Vagina (tissue), 2 donors: ENCODE measurements around the gene SORCS2. TPM values are rescaled to one million over a fixed set of nuclear protein-coding genes. Genes with fewer than 3 reads are reported as not detected.

Source experiments
- DNase-seq, 2 donors: peaks; one replicate each; pipeline ENCODE4 v3.0.0-alpha.2; 2017; ENCODE audit errors: extremely low spot score in 2 of 2
- H3K27ac ChIP-seq: fragments of 200-600 bp; sonication (generic); one replicate; pipeline ENCODE4 v1.5.1; 2019
- H3K27me3 ChIP-seq: fragments of 200-600 bp; sonication (generic); one replicate; pipeline ENCODE4 v1.5.1; 2019
- H3K36me3 ChIP-seq, 2 donors: fragments of 200-600 bp; sonication (generic); one replicate each; pipeline ENCODE4 v1.5.1; 2017 to 2019
- H3K4me1 ChIP-seq: fragments of 200-600 bp; sonication (generic); one replicate; pipeline ENCODE4 v1.5.1; 2019
- H3K4me3 ChIP-seq, 2 donors: fragments of 200-600 bp; sonication (generic); 1 replicate in 1 of 2; 2 replicates in 1 of 2; pipeline ENCODE4 v1.5.1; 2016 to 2019
- H3K9me3 ChIP-seq: fragments of 200-600 bp; sonication (generic); one replicate; pipeline ENCODE4 v1.5.1; 2019
- CTCF ChIP-seq, 3 experiments: fragments of 450-650 bp in 2 of 3; fragments of 200-600 bp in 1 of 3; sonication (generic) in 1 of 3; IDR thresholded peaks; one replicate each; pipeline ENCODE4 v1.5.1; 2017 to 2019; ENCODE audit warnings: antibody characterized with exemption in 3 of 3, mild to moderate bottlenecking in 2 of 3, moderate library complexity in 2 of 3
- POLR2A ChIP-seq, 2 donors: fragments of 450-650 bp; IDR thresholded peaks; one replicate each; pipeline ENCODE4 v1.6.1; 2017; ENCODE audit warnings: antibody characterized with exemption in 2 of 2, mild to moderate bottlenecking in 2 of 2, moderate library complexity in 2 of 2
- POLR2AphosphoS5 ChIP-seq, 2 donors: sonication (generic); formaldehyde crosslinking; IDR thresholded peaks; one replicate each; pipeline ENCODE4 v1.9.0; 2017; ENCODE audit warnings: antibody characterized with exemption in 2 of 2, mild to moderate bottlenecking in 2 of 2, low read depth in 1 of 2; ENCODE audit not compliant: insufficient read depth in 1 of 2
- intact Hi-C: fragments of 100-400 bp; cut with DNase I; formaldehyde crosslinking; loops from one replicate; pipeline ENCODE4 v1.15.1; 2023
- total RNA-seq: library from RNA; depleted of rRNA; stranded (reverse); fragments of >200 nt; gene quantifications from one replicate; pipeline ENCODE4 v1.2.3, GENCODE V29; 2016

Gene SORCS2
- total RNA-seq, 1 donor from 2014 or later: 5.4 TPM

DNA sequence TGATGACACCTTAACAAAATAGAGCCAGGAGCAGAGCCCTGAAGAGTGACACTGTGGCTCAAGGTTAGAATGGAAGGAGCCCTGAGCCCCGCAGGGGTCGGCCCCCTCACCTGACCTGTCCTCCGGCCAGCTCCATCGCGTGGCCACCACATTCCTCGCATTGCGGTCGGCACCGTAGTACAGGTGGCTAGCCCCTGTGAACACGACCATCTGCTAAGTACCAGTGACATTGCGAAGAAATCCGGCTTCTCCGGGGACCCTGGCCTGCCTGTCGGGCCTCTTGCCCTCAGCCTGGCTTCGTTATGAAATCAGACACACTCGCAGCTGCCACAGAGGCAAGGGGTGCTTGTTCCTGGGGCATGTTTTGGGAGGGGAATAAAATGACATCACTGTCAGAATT, 568.4 kb downstream of the SORCS2 start:
- no peak for TF ChIP-seq CTCF (IDR thresholded peaks at IDR 0.05)
- TF ChIP-seq POLR2AphosphoS5 (IDR thresholded peaks at IDR 0.05; ENCODE audit: insufficient read depth in 1 of 2, low read depth in 1 of 2): no peak
- TF ChIP-seq POLR2A (IDR thresholded peaks at IDR 0.05): no peak
- Histone ChIP-seq H3K4me3 (no peak overlapping the region), H3K27me3 (no peaks in the 10 kb centered on the region), H3K36me3 (peaks cover 0 to 27% of the 10 kb centered on the region in 2 donors), H3K27ac (no peak overlapping the region), H3K9me3 (no peaks in the 10 kb centered on the region), H3K4me1 (peaks cover 18% of the 10 kb centered on the region)
- intact Hi-C loops: loop anchor here (5.0 kb wide), 1 partner anchor 42 kb away; no protein-coding TSS in a partner anchor
- DNase-seq: no peak

DNA sequence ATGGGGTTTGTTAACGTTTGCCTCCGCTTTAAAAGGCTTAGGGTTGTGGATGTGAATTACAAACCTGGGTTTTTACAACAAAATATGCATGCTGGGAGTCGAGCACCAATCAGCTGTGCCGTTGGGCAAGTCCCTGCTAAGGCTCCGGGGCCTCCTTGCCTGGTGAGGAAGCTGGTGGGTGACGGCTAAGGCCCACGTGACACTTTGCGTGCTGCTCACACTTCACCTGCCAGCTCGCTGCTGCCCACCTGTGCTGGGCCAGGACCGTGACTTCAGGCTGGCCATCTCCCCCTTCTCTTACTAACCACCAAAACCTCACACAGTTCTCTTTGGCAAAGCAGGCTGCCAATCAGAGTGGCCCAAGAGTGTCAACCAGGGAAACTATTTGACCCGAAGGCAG, 569.0 kb downstream of the SORCS2 start:
- Histone ChIP-seq H3K27ac (no peak overlapping the region), H3K36me3 (peaks cover 0 to 27% of the 10 kb centered on the region in 2 donors), H3K9me3 (no peaks in the 10 kb centered on the region), H3K4me1 (peaks cover 18% of the 10 kb centered on the region), H3K27me3 (no peaks in the 10 kb centered on the region), H3K4me3 (no peak overlapping the region)
- intact Hi-C loops: loop anchor here (5.0 kb wide), 1 partner anchor 41 kb away; no protein-coding TSS in a partner anchor
- no peak for DNase-seq
- no peak for TF ChIP-seq POLR2AphosphoS5 (IDR thresholded peaks at IDR 0.05; ENCODE audit: insufficient read depth in 1 of 2, low read depth in 1 of 2)
- no peak for TF ChIP-seq CTCF (IDR thresholded peaks at IDR 0.05)
- TF ChIP-seq POLR2A (IDR thresholded peaks at IDR 0.05): no peak

DNA sequence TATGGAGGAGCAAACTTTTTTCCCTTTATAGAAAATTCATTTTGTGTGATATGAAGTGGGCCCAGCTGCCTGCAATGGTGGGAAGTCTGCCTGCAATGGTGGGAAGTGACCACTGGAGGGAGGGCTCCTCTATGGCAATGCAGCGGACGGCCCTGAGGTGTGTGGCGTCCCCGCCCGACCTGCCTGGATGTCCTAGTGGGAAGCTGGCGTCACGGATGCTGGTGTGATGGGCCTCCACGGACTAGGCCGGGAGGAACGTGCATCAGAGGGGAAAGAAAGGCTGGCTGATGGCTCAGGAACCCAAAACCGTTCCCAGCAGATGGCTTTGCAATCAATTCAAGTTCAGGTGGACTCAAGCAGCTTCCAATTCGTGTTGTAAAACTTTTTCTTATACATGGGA, 569.4 kb downstream of the SORCS2 start:
- Histone ChIP-seq H3K9me3 (no peaks in the 10 kb centered on the region), H3K4me3 (no peak overlapping the region), H3K4me1 (peaks cover 18% of the 10 kb centered on the region), H3K27me3 (no peaks in the 10 kb centered on the region), H3K27ac (no peak overlapping the region), H3K36me3 (peaks cover 0 to 27% of the 10 kb centered on the region in 2 donors)
- TF ChIP-seq CTCF (IDR thresholded peaks at IDR 0.05) (peak in 2 of 3 experiments; percentile 19 to 45), POLR2AphosphoS5 (IDR thresholded peaks at IDR 0.05; ENCODE audit: insufficient read depth in 1 of 2, low read depth in 1 of 2) (no peak)
- DNase-seq: no peak
- intact Hi-C loops: loop anchor here (5.0 kb wide), 1 partner anchor 41 kb away; no protein-coding TSS in a partner anchor

DNA sequence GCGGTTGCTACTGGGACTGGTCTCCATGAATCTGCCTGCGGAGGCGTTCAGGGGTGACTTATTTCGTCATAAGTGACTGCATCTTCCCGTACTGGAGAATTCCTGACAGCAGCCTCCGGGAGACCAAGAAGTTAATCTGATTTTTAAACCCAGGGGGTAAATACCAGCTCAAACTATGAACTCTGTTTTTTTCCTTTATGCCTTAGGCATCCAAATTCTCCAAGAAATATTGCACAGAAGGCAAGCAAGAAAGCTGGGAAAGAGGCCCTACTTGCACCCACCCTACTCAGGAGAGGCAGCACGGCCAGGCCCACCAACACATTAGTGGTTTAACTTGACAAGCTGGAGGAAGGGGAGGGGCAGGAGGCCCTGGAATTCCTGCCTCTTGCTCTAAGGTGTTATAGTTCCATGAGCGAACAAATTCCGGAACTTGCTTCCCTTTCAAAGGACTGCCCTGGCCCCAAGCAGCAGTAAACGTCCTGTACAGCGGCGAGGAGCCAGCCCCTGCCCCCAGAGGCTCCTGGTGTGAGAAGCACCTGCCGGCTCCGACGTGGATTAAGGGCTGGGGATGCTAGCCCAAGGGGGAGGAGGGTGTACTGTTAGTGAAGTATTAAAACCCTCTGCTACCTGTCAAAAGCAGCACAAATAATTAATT, 570.2 kb downstream of the SORCS2 start:
- TF ChIP-seq POLR2AphosphoS5 (IDR thresholded peaks at IDR 0.05; ENCODE audit: insufficient read depth in 1 of 2, low read depth in 1 of 2): no peak
- TF ChIP-seq CTCF (IDR thresholded peaks at IDR 0.05): no peak
- H3K36me3 ChIP-seq: peaks cover 0 to 31% of the 10 kb centered on the region in 2 donors
- H3K9me3 ChIP-seq: no peaks in the 10 kb centered on the region
- intact Hi-C loops: loop anchor here (5.0 kb wide), 1 partner anchor 40 kb away; no protein-coding TSS in a partner anchor
- no peak for DNase-seq
- H3K4me3 ChIP-seq: no peak overlapping the region
- H3K27me3 ChIP-seq: no peaks in the 10 kb centered on the region
- H3K4me1 ChIP-seq: peaks cover 12% of the 10 kb centered on the region
- no peak overlapping the region for H3K27ac ChIP-seq

DNA sequence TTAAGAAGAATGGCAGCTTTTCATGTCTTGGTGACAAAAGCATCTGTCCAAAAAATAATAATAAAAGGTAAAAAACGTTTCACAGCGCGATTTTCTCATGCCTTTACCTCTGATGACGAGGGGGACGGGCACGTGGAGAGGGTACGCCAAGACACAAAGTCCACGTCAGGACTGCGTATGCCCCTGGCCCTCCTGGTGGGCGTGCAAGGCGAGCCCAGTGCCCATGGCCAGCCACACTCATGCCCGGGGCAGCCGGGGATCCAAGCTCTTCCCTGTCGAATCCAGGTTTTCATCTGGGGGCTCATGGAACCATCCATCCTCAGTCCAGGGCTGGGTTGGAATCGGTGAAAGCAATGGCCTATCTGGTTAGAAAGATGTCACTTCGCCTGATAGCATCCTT, 570.8 kb downstream of the SORCS2 start:
- Histone ChIP-seq H3K9me3 (no peaks in the 10 kb centered on the region), H3K36me3 (peaks cover 0 to 36% of the 10 kb centered on the region in 2 donors), H3K27me3 (no peaks in the 10 kb centered on the region), H3K4me1 (peaks cover 6% of the 10 kb centered on the region), H3K27ac (no peak overlapping the region), H3K4me3 (no peak overlapping the region)
- intact Hi-C loops: loop anchor here (5.0 kb wide), 1 partner anchor 39 kb away; no protein-coding TSS in a partner anchor
- no peak for DNase-seq
- TF ChIP-seq POLR2AphosphoS5 (IDR thresholded peaks at IDR 0.05; ENCODE audit: insufficient read depth in 1 of 2, low read depth in 1 of 2): no peak
- TF ChIP-seq POLR2A (IDR thresholded peaks at IDR 0.05): no peak
- TF ChIP-seq CTCF (IDR thresholded peaks at IDR 0.05): no peak
